SK-N-SH (cell line): ENCODE data around the gene TRPT1.

ENCODE experiments used
- EP300 ChIP-seq, 2 experiments: IDR thresholded peaks; 2 replicates each; pipeline versions ENCODE4 v1.4.0 to v1.6.1; 2012; ENCODE audit warnings: borderline replicate concordance in 1 of 2, low read depth in 1 of 2, low read length in 1 of 2
- FOXM1 ChIP-seq: IDR thresholded peaks from 2 replicates; pipeline ENCODE4 v1.4.0; 2012; ENCODE audit warnings: low read depth, mild to moderate bottlenecking
- TF ChIP-seq, protein P1 (sequence below): fragments of 200-600 bp; sonication (generic); IDR thresholded peaks from 2 replicates; pipeline ENCODE4 v1.6.1; 2017; ENCODE audit warnings: antibody characterized with exemption, mild to moderate bottlenecking, moderate library complexity
- TF ChIP-seq, protein P2 (sequence below): IDR thresholded peaks from 2 replicates; pipeline ENCODE4 v1.4.0; 2012; ENCODE audit warnings: low read depth, borderline replicate concordance

DNA sequence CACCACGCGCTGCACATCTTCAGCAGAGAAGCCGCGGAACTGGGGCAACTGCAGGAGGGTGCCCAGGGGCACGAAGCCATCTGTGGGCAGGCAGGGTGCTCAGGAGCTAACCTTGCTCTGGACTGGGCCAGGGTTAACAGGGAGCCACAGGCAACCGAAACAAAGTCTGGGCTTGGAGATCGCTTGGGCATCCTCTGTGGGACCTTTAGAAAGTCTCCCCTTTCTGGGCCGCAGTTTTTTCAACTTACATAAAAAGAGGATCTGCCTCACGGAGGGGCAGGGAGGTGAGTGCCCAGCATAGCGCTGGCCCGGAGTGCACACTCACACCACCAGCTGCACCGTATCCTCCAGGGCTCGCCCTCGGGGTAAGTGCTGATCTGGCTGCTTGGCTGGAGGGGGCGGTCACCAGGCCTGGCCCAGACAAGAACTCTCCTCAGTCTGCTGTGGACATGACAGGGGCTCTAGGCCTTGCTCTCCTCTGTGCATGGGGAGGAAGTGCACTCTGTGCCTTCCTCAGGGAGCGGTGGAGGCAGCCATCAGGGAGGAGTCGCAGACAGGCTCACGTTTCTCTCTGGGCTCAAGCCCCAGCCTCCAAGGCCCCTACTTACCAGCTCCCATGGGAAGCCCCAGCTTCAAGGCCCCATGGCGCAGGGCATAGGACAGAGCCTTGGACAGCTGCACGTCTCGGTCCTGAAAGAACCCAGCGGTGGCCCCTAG, 937 bp downstream of the TRPT1 start:
- TF ChIP-seq, protein P1, sequence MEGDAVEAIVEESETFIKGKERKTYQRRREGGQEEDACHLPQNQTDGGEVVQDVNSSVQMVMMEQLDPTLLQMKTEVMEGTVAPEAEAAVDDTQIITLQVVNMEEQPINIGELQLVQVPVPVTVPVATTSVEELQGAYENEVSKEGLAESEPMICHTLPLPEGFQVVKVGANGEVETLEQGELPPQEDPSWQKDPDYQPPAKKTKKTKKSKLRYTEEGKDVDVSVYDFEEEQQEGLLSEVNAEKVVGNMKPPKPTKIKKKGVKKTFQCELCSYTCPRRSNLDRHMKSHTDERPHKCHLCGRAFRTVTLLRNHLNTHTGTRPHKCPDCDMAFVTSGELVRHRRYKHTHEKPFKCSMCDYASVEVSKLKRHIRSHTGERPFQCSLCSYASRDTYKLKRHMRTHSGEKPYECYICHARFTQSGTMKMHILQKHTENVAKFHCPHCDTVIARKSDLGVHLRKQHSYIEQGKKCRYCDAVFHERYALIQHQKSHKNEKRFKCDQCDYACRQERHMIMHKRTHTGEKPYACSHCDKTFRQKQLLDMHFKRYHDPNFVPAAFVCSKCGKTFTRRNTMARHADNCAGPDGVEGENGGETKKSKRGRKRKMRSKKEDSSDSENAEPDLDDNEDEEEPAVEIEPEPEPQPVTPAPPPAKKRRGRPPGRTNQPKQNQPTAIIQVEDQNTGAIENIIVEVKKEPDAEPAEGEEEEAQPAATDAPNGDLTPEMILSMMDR = no peak
- TF ChIP-seq, protein P2, sequence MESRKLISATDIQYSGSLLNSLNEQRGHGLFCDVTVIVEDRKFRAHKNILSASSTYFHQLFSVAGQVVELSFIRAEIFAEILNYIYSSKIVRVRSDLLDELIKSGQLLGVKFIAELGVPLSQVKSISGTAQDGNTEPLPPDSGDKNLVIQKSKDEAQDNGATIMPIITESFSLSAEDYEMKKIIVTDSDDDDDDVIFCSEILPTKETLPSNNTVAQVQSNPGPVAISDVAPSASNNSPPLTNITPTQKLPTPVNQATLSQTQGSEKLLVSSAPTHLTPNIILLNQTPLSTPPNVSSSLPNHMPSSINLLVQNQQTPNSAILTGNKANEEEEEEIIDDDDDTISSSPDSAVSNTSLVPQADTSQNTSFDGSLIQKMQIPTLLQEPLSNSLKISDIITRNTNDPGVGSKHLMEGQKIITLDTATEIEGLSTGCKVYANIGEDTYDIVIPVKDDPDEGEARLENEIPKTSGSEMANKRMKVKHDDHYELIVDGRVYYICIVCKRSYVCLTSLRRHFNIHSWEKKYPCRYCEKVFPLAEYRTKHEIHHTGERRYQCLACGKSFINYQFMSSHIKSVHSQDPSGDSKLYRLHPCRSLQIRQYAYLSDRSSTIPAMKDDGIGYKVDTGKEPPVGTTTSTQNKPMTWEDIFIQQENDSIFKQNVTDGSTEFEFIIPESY = no peak
- TF ChIP-seq FOXM1 = no peak
- no peak for TF ChIP-seq EP300 (IDR thresholded peaks at IDR 0.05; ENCODE audit: borderline replicate concordance in 1 of 2, low read depth in 1 of 2, low read length in 1 of 2)
